GM12865 (cell line): ENCODE measurements around the gene SYP.

Experiments used
- DNase-seq: peaks from one replicate; pipeline ENCODE4 v3.0.0; 2010; ENCODE audit warnings: low read depth
- H3K4me3 ChIP-seq: 2 replicates; pipeline ENCODE4 v1.5.1; 2011; ENCODE audit warnings: mild to moderate bottlenecking, low read depth, low read length, control low read depth
- TF ChIP-seq, protein P1 (sequence below): IDR thresholded peaks from 2 replicates; pipeline ENCODE4 v1.5.1; 2011; ENCODE audit warnings: low read length, control low read depth, low read depth, inconsistent platforms; ENCODE audit not compliant: insufficient read depth; ENCODE audit errors: missing control alignments

SYP gene

GRCh38 chrX:49225858-49226257 is 25.9 kb upstream of the SYP start:
- TF ChIP-seq, protein P1, sequence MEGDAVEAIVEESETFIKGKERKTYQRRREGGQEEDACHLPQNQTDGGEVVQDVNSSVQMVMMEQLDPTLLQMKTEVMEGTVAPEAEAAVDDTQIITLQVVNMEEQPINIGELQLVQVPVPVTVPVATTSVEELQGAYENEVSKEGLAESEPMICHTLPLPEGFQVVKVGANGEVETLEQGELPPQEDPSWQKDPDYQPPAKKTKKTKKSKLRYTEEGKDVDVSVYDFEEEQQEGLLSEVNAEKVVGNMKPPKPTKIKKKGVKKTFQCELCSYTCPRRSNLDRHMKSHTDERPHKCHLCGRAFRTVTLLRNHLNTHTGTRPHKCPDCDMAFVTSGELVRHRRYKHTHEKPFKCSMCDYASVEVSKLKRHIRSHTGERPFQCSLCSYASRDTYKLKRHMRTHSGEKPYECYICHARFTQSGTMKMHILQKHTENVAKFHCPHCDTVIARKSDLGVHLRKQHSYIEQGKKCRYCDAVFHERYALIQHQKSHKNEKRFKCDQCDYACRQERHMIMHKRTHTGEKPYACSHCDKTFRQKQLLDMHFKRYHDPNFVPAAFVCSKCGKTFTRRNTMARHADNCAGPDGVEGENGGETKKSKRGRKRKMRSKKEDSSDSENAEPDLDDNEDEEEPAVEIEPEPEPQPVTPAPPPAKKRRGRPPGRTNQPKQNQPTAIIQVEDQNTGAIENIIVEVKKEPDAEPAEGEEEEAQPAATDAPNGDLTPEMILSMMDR: no peak
- no peak overlapping the region for H3K4me3 ChIP-seq
- DNase-seq: no peak

- H3K4me3 ChIP-seq: no peak overlapping the region
- TF ChIP-seq, protein P1: no peak
- DNase-seq: no peak
Measured at GRCh38 chrX:49221868-49222267, 21.9 kb upstream of the SYP start.

GRCh38 chrX:49220100-49220499 is 20.1 kb upstream of the SYP start:
- TF ChIP-seq, protein P1: no peak
- DNase-seq: no peak
- H3K4me3 ChIP-seq: no peak overlapping the region

GRCh38 chrX:49214996-49215526 is 15.1 kb upstream of the SYP start:
- no peak for DNase-seq
- TF ChIP-seq, protein P1: no peak
- H3K4me3 ChIP-seq: no peak overlapping the region

GRCh38 chrX:49214416-49214815 is 14.4 kb upstream of the SYP start:
- no peak for DNase-seq
- TF ChIP-seq, protein P1: no peak
- no peak overlapping the region for H3K4me3 ChIP-seq

GRCh38 chrX:49212861-49213260 is 12.9 kb upstream of the SYP start:
- no peak for DNase-seq
- no peak overlapping the region for H3K4me3 ChIP-seq
- TF ChIP-seq, protein P1: no peak

- no peak for DNase-seq
- no peak overlapping the region for H3K4me3 ChIP-seq
- TF ChIP-seq, protein P1: no peak
Measured at GRCh38 chrX:49212209-49212608, 12.2 kb upstream of the SYP start.
